DND-41 (cell line): ENCODE data around the gene ANGEL2.

ENCODE experiments used
- ATAC-seq: fragments of 200-7000 bp; cut with Tn5 transposase; 3 replicates; pipeline ENCODE4 v1.9.1; 2021; ENCODE audit warnings: low read depth; ENCODE audit not compliant: insufficient read depth
- DNase-seq: peaks from one replicate; pipeline ENCODE4 v3.0.0-alpha.2; 2020
- H2AFZ ChIP-seq: 2 replicates; pipeline ENCODE4 v1.6.0; 2012; ENCODE audit warnings: low read depth, low read length
- H3K27ac ChIP-seq: 2 replicates; pipeline ENCODE4 v1.5.1; 2012; ENCODE audit warnings: low read length, inconsistent platforms
- H3K27me3 ChIP-seq: fragments of 200-600 bp; sonication (generic); 2 replicates; pipeline ENCODE4 v1.6.0; 2012; ENCODE audit warnings: low read length, mild to moderate bottlenecking, inconsistent platforms; ENCODE audit not compliant: insufficient read depth, poor library complexity
- H3K36me3 ChIP-seq: 2 replicates; pipeline ENCODE4 v1.5.1; 2012; ENCODE audit warnings: low read length, inconsistent platforms; ENCODE audit not compliant: insufficient read depth
- H3K4me1 ChIP-seq: 2 replicates; pipeline ENCODE4 v1.5.1; 2012; ENCODE audit warnings: mild to moderate bottlenecking, low read length; ENCODE audit not compliant: insufficient read depth
- H3K4me2 ChIP-seq: 2 replicates; pipeline ENCODE4 v1.6.0; 2012; ENCODE audit warnings: mild to moderate bottlenecking, moderate library complexity, low read length, inconsistent platforms; ENCODE audit not compliant: insufficient read depth
- H3K4me3 ChIP-seq, 2 experiments: fragments of 200-600 bp in 1 of 2; shearing (Covaris generic) in 1 of 2; 2 replicates each; pipeline ENCODE4 v1.5.1; 2012 to 2016; ENCODE audit warnings: inconsistent platforms in 2 of 2, low read length in 2 of 2, mild to moderate bottlenecking in 2 of 2, low read depth in 1 of 2, moderate library complexity in 1 of 2
- H3K79me2 ChIP-seq: 2 replicates; pipeline ENCODE4 v1.6.0; 2012; ENCODE audit warnings: low read length, inconsistent platforms; ENCODE audit not compliant: insufficient read depth
- H3K9ac ChIP-seq: 2 replicates; pipeline ENCODE4 v1.6.0; 2012; ENCODE audit warnings: low read depth, mild to moderate bottlenecking, inconsistent platforms, low read length, moderate library complexity
- H3K9me3 ChIP-seq: 2 replicates; pipeline ENCODE4 v1.5.1; 2012; ENCODE audit warnings: low read length, moderate library complexity, mild to moderate bottlenecking, inconsistent platforms; ENCODE audit not compliant: insufficient read depth, severe bottlenecking
- H4K20me1 ChIP-seq: 2 replicates; pipeline ENCODE4 v1.6.0; 2012; ENCODE audit warnings: low read length; ENCODE audit not compliant: insufficient read depth
- CTCF ChIP-seq: IDR thresholded peaks from 2 replicates; pipeline ENCODE4 v1.5.1; 2012; ENCODE audit warnings: borderline replicate concordance, low read length, moderate library complexity, mild to moderate bottlenecking; ENCODE audit not compliant: poor library complexity, severe bottlenecking; ENCODE audit errors: extremely low read depth
- EZH2 ChIP-seq: IDR thresholded peaks from 3 replicates; pipeline ENCODE4 v1.6.1; 2012; ENCODE audit warnings: borderline replicate concordance, low read depth, mild to moderate bottlenecking, moderate library complexity, low read length, inconsistent platforms; ENCODE audit not compliant: severe bottlenecking

Gene ANGEL2

DNA sequence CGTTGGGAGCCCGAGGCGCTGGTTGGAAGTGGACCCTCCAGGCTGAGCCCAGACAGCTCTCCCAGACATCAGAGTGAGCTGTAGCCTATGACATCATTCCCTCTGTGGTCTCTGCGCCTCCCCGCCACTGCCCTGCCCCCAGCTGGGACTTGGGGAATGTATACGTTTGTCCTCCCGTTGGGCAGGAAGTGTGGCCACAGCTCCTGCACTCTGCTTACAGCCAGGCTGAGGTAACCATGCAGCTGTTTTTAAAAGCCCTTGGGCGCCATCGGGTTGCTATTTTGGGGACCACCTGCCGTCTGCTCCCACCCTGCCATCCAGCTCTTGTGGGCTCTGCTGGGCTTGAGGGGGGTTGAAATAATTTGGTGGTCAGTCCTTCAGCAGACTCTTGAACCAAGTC lies 57.5 kb downstream of the ANGEL2 start:
- Histone ChIP-seq H4K20me1 (no peaks in the 10 kb centered on the region), H3K9ac (no peak overlapping the region), H3K4me1 (peaks cover 5% of the 10 kb centered on the region), H3K79me2 (no peaks in the 10 kb centered on the region), H3K4me3 (no peak overlapping the region), H2AFZ (no peak overlapping the region), H3K36me3 (no peaks in the 10 kb centered on the region), H3K9me3 (no peaks in the 10 kb centered on the region), H3K4me2 (no peak overlapping the region), H3K27me3 (peaks cover 7% of the 10 kb centered on the region), H3K27ac (no peak overlapping the region)
- peak; percentile 60 for DNase-seq
- TF ChIP-seq CTCF (peak; percentile 21), EZH2 (no peak)
- ATAC-seq, result peak; percentile 83

DNA sequence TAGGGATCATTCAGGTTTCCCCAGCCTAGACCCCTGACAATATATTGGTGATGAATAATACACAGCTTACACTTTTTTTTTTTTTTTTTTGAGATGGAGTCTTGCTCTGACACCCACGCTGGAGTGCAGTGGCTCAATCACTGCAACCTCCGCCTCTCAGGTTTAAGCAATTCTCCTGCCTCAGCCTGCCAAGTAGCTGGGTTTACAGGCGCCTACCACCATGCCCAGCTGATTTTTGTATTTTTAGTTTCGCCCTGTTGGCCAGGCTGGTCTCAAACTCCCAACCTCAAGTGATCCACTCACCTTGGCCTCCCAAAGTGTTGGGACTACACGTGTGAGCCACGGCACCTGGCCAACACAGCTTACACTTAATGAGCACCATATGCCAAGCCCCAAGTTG lies 58.1 kb downstream of the ANGEL2 start:
- Histone ChIP-seq H3K27me3 (peaks cover 7% of the 10 kb centered on the region), H3K4me3 (no peak overlapping the region), H2AFZ (no peak overlapping the region), H3K27ac (no peak overlapping the region), H3K4me1 (peaks cover 5% of the 10 kb centered on the region), H3K36me3 (no peaks in the 10 kb centered on the region), H4K20me1 (no peaks in the 10 kb centered on the region), H3K9ac (no peak overlapping the region), H3K79me2 (no peaks in the 10 kb centered on the region), H3K4me2 (no peak overlapping the region), H3K9me3 (no peaks in the 10 kb centered on the region)
- no peak for TF ChIP-seq EZH2
- no peak for TF ChIP-seq CTCF
- ATAC-seq (no peak), DNase-seq (no peak)

DNA sequence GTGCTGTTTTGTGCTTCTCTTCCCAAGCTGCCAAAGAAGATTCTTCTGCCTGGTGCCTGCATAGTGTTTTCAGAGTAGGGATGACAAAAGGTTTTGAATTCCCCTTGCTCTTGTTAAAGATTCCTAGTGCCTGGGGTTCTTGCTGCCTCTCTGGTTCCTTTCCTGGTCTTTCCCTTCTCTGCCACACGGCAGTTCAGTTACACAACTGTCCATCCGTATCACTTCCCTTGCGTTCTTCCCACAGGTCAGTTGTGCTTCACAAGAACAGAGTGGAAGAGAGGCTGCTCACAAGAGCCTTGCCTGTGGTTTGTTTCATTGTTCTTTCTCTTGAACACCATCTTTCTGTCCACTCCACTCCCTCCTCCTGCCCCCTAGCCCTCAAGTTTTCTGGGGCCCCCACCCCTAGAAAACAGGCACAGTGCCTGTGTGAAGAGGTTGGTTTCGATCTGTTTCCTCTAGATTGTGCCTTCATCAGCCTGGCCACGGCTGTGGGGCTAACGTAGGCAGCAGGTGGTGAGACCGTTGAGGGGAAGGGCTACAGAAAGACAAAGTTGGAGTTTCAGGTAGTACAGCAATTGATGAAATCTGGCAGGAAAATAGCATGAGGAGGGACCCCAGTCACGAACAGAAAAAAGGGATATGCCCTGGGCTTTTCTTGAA lies 59.6 kb downstream of the ANGEL2 start:
- Histone ChIP-seq H3K4me2 (no peak overlapping the region), H3K4me3 (no peak overlapping the region), H3K27me3 (peaks cover 10% of the 10 kb centered on the region), H3K9me3 (no peaks in the 10 kb centered on the region), H2AFZ (no peak overlapping the region), H4K20me1 (no peaks in the 10 kb centered on the region), H3K9ac (no peak overlapping the region), H3K36me3 (no peaks in the 10 kb centered on the region), H3K27ac (no peak overlapping the region), H3K79me2 (no peaks in the 10 kb centered on the region), H3K4me1 (peaks cover 5% of the 10 kb centered on the region)
- TF ChIP-seq EZH2 (no peak), CTCF (no peak)
- DNase-seq, result no peak
- no peak for ATAC-seq

DNA sequence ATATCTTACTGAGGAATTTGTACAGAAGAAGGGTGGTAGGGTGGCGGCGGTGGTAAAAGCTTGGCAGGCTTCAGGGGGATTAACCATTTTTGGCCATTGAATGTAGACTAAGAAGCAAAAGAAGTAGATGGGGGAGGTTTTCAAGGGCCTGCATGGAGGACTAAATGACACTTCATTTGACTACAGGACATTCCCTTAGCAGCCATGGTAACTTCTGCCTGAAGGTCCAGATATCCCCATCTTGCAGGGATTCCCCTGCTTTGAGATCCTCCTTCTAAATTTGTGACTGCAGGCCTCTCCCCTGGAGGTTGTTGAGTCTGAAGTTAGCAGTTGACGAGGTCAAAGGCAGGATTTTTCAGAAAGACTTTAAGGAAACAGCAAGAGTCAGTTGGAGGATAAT lies 60.6 kb downstream of the ANGEL2 start:
- H3K79me2 ChIP-seq, result no peaks in the 10 kb centered on the region
- H3K4me2 ChIP-seq, result no peak overlapping the region
- TF ChIP-seq EZH2, result no peak
- TF ChIP-seq CTCF, result no peak
- DNase-seq (no peak), ATAC-seq (no peak)
- H3K4me1 ChIP-seq, result peaks cover 5% of the 10 kb centered on the region
- H3K4me3 ChIP-seq, result no peak overlapping the region
- no peak overlapping the region for H2AFZ ChIP-seq
- H3K36me3 ChIP-seq, result no peaks in the 10 kb centered on the region
- H3K27me3 ChIP-seq, result peaks cover 10% of the 10 kb centered on the region
- H3K9ac ChIP-seq, result no peak overlapping the region
- H3K27ac ChIP-seq, result no peak overlapping the region
- no peaks in the 10 kb centered on the region for H4K20me1 ChIP-seq
- H3K9me3 ChIP-seq, result no peaks in the 10 kb centered on the region
